ENCODE measurements around the gene CTBP1. TPM values are rescaled to one million over a fixed set of nuclear protein-coding genes. Genes with fewer than 3 reads are reported as not detected.

The CTBP1 gene
- total RNA-seq, 4 donors from 2014 or later = 89.9 to 169 (median 107) TPM

- TF ChIP-seq, protein P1, sequence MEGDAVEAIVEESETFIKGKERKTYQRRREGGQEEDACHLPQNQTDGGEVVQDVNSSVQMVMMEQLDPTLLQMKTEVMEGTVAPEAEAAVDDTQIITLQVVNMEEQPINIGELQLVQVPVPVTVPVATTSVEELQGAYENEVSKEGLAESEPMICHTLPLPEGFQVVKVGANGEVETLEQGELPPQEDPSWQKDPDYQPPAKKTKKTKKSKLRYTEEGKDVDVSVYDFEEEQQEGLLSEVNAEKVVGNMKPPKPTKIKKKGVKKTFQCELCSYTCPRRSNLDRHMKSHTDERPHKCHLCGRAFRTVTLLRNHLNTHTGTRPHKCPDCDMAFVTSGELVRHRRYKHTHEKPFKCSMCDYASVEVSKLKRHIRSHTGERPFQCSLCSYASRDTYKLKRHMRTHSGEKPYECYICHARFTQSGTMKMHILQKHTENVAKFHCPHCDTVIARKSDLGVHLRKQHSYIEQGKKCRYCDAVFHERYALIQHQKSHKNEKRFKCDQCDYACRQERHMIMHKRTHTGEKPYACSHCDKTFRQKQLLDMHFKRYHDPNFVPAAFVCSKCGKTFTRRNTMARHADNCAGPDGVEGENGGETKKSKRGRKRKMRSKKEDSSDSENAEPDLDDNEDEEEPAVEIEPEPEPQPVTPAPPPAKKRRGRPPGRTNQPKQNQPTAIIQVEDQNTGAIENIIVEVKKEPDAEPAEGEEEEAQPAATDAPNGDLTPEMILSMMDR (IDR thresholded peaks at IDR 0.05; ENCODE audit: low read depth) = no peak
Measured at GRCh38 chr4:1264942-1265341, 16.0 kb upstream of the CTBP1 start.

- TF ChIP-seq, protein P1 (IDR thresholded peaks at IDR 0.05; ENCODE audit: low read depth) = no peak
Measured at GRCh38 chr4:1261107-1261928, 12.4 kb upstream of the CTBP1 start.

DNA sequence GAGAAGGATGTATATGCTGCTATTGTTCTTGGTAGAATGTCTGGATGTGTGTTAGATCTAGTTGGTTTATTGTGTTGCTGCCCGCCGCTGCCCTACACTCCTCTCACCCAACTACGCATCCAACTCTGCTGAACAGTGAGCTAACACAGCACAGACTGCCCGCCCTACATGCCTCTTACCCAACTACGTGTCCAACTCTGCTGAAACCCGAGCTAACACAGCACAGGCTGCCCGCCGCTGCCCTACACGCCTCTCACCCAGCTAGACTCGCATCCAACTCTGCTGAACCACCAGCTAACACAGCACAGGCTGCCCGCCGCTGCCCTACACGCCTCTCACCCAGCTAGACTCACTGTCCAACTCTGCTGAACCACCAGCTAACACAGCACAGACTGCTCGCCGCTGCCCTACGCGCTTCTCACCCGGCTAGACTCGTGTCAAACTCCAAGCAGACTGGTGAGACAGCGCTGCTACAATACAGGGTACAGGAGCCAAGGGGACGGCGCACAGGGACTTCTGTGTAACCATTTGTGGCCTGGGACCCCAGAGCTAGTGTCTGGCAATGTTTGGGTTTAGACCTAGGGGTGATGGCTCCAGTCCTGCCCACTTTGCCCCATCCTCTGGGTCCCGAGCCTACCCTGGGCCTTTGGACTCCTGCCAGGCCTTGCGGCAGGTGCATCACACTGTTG lies 11.6 kb upstream of the CTBP1 start:
- TF ChIP-seq, protein P1 (IDR thresholded peaks at IDR 0.05; ENCODE audit: low read depth) = no peak

GRCh38 chr4:1259966-1260365 lies 11.0 kb upstream of the CTBP1 start:
- TF ChIP-seq, protein P1 (IDR thresholded peaks at IDR 0.05; ENCODE audit: low read depth) = no peak

DNA sequence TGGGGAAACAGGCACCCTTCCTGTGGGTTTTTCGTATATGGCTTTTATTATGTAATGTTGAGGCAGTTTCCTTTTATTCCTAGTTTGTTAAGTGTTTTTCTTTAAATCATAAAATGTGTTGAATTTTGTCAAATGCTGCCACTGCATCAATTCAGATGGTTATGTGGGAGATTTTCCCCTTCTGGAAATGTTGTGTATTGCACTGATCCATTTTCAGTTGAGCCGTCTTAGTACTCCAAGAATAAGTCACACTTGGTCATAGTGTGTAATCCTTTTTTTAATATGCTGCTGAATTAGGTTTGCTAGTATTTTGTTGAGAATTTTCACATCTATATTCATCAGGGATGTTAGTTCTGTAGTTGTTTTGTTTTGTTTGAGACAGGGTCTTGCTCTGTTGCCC lies 9.5 kb upstream of the CTBP1 start:
- TF ChIP-seq, protein P1 (IDR thresholded peaks at IDR 0.05; ENCODE audit: low read depth) = no peak

DNA sequence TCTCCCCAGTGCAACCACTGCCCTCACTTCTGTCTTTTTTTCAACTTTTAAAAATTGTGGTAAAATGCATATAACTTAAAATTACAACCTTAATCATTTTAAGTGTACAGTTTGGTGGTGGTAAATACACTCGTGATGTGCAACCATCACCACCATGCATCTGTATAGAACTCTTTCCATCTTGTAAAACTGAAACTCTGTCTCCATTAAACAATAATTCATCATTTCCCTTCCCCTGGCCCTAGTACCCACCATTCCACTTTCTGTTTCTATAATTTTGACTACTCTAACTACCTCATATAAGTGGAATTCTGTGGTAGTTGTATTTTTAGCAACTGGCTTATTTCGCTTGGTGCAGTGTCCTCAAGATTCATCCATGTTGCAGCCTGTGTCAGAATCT lies 6.8 kb upstream of the CTBP1 start:
- TF ChIP-seq, protein P1 (IDR thresholded peaks at IDR 0.05; ENCODE audit: low read depth) = no peak

DNA sequence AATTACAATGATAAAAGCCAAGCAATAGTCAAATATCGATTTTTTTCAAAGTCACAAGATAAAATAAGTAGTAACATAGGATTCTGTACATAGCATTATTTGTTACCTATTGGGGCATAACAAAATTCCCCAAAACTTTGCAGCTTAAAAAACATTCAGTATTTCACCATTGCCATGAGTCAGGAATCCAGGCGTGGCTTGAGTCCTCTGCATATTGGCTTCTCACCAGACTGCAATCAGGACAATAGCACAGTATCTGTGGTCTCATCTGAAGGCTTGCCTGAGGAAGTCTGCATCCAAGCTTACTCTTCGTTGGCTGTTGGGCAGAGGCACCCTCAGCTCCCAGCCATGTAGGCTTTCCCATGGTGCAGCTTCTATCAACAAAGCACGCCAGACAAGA lies 6.2 kb upstream of the CTBP1 start:
- TF ChIP-seq, protein P1 (IDR thresholded peaks at IDR 0.05; ENCODE audit: low read depth) = no peak
